Kidney capillary endothelial cell (primary cell): ENCODE measurements around the gene TENM4.
"Not testable (repeated sequence)": the region's sequence is repeated elsewhere in the genome, so short reads cannot be mapped to it uniquely, and the experiment has no call there.

Experiments
- DNase-seq: peaks from one replicate; pipeline ENCODE4 v3.0.0-alpha.2; 2018; ENCODE audit warnings: low spot score

TENM4 gene

GRCh38 chr11:78889698-78890097 lies 551.1 kb downstream of the TENM4 start:
- DNase-seq, result no peak

- DNase-seq, result no peak
Observed at GRCh38 chr11:78886616-78887015, 554.2 kb downstream of the TENM4 start.

- DNase-seq, result no peak
Observed at GRCh38 chr11:78884761-78885160, 556.1 kb downstream of the TENM4 start.

GRCh38 chr11:78883506-78883905 lies 557.3 kb downstream of the TENM4 start:
- no peak for DNase-seq

- not testable (repeated sequence) for DNase-seq
Observed at GRCh38 chr11:78879094-78879980, 561.5 kb downstream of the TENM4 start.

GRCh38 chr11:78878631-78879030 lies 562.2 kb downstream of the TENM4 start:
- no peak for DNase-seq

- DNase-seq, result no peak
Observed at GRCh38 chr11:78876676-78877075, 564.2 kb downstream of the TENM4 start.

GRCh38 chr11:78870655-78871054 lies 570.2 kb downstream of the TENM4 start:
- no peak for DNase-seq

GRCh38 chr11:78869293-78869692 lies 571.5 kb downstream of the TENM4 start:
- no peak for DNase-seq

- no peak for DNase-seq
Observed at GRCh38 chr11:78868563-78868962, 572.3 kb downstream of the TENM4 start.

GRCh38 chr11:78860720-78861422 lies 580.0 kb downstream of the TENM4 start:
- DNase-seq, result no peak

GRCh38 chr11:78857688-78858087 lies 583.1 kb downstream of the TENM4 start:
- no peak for DNase-seq

- DNase-seq, result no peak
Observed at GRCh38 chr11:78856211-78856610, 584.6 kb downstream of the TENM4 start.

GRCh38 chr11:78855116-78855515 lies 585.7 kb downstream of the TENM4 start:
- no peak for DNase-seq

GRCh38 chr11:78853521-78853920 lies 587.3 kb downstream of the TENM4 start:
- DNase-seq, result no peak

GRCh38 chr11:78851878-78852586 lies 588.8 kb downstream of the TENM4 start:
- DNase-seq, result no peak

- DNase-seq, result no peak
Observed at GRCh38 chr11:78850078-78850477, 590.8 kb downstream of the TENM4 start.

GRCh38 chr11:78846269-78846668 lies 594.6 kb downstream of the TENM4 start:
- DNase-seq, result no peak

- no peak for DNase-seq
Observed at GRCh38 chr11:78845496-78845895, 595.3 kb downstream of the TENM4 start.

GRCh38 chr11:78841456-78842060 lies 599.3 kb downstream of the TENM4 start:
- no peak for DNase-seq

GRCh38 chr11:78840623-78841022 lies 600.2 kb downstream of the TENM4 start:
- DNase-seq, result no peak

- no peak for DNase-seq
Observed at GRCh38 chr11:78840200-78840599, 600.6 kb downstream of the TENM4 start.
